HepG2 (cell line): ENCODE results near the gene MRPL58. TPM values are rescaled to one million over a fixed set of nuclear protein-coding genes. Genes with fewer than 3 reads are reported as not detected.

Experiments used
- ETV5 ChIP-seq: IDR thresholded peaks from 2 replicates; pipeline ENCODE4 v1.6.1; 2018; ENCODE audit warnings: missing biosample characterization, missing genetic modification reagents, inconsistent platforms, borderline replicate concordance
- FOXM1 ChIP-seq: sonication (generic); formaldehyde crosslinking; IDR thresholded peaks from 2 replicates; pipeline ENCODE4 v1.5.0; 2020; ENCODE audit warnings: missing genetic modification reagents
- HMGA1 ChIP-seq: sonication (generic); formaldehyde crosslinking; conservative IDR thresholded peaks from 2 replicates; pipeline ENCODE4 v1.4.0; 2020; ENCODE audit warnings: missing genetic modification reagents
- MED8 ChIP-seq: sonication (generic); formaldehyde crosslinking; IDR thresholded peaks from 2 replicates; pipeline ENCODE4 v1.8.1; 2023; ENCODE audit warnings: mild to moderate bottlenecking, missing genetic modification reagents; ENCODE audit not compliant: insufficient replicate concordance
- MEIS2 ChIP-seq: sonication (generic); formaldehyde crosslinking; IDR thresholded peaks from 2 replicates; pipeline ENCODE4 v1.9.0; 2021; ENCODE audit warnings: mild to moderate bottlenecking, missing genetic modification reagents
- MYC ChIP-seq: sonication (generic); formaldehyde crosslinking; IDR thresholded peaks from 2 replicates; pipeline ENCODE4 v1.9.0; 2021; ENCODE audit warnings: missing genetic modification reagents, borderline replicate concordance
- PCBP1 ChIP-seq: fragments of 200-400 bp; formaldehyde crosslinking; IDR thresholded peaks from 2 replicates; pipeline ENCODE4 v1.6.1; 2017; ENCODE audit warnings: mild to moderate bottlenecking, low read depth, low read length, borderline replicate concordance
- PITX1 ChIP-seq: sonication (generic); formaldehyde crosslinking; IDR thresholded peaks from 2 replicates; pipeline ENCODE4 v1.5.1; 2020; ENCODE audit warnings: mild to moderate bottlenecking, missing genetic modification reagents
- POLR2A ChIP-seq, 2 experiments: IDR thresholded peaks; 2 replicates each; pipeline ENCODE4 v1.6.1; 2011; ENCODE audit warnings: low read depth in 2 of 2, low read length in 2 of 2, mild to moderate bottlenecking in 1 of 2, moderate library complexity in 1 of 2; ENCODE audit not compliant: insufficient read depth in 1 of 2
- SOX5 ChIP-seq: IDR thresholded peaks from 2 replicates; pipeline ENCODE4 v1.6.1; 2016; ENCODE audit warnings: borderline replicate concordance
- SP4 ChIP-seq: sonication (generic); formaldehyde crosslinking; IDR thresholded peaks from 2 replicates; pipeline ENCODE4 v1.8.1; 2023; ENCODE audit warnings: mild to moderate bottlenecking, missing genetic modification reagents
- TBP ChIP-seq: sonication (generic); formaldehyde crosslinking; IDR thresholded peaks from 2 replicates; pipeline ENCODE4 v1.5.0; 2020; ENCODE audit warnings: missing genetic modification reagents
- TBX3 ChIP-seq: fragments of 450-650 bp; IDR thresholded peaks from 2 replicates; pipeline ENCODE4 v1.6.1; 2017; ENCODE audit warnings: antibody characterized with exemption, mild to moderate bottlenecking, inconsistent platforms, borderline replicate concordance
- TOE1 ChIP-seq: sonication (generic); formaldehyde crosslinking; IDR thresholded peaks from 2 replicates; pipeline ENCODE4 v1.4.0; 2020; ENCODE audit warnings: mild to moderate bottlenecking, missing genetic modification reagents
- TOPORS ChIP-seq: sonication (generic); formaldehyde crosslinking; IDR thresholded peaks from 2 replicates; pipeline ENCODE4 v1.8.0; 2023; ENCODE audit warnings: mild to moderate bottlenecking, missing genetic modification reagents
- ZBTB7A ChIP-seq: sonication (generic); formaldehyde crosslinking; IDR thresholded peaks from 2 replicates; pipeline ENCODE4 v1.8.0; 2022; ENCODE audit warnings: mild to moderate bottlenecking, missing genetic modification reagents
- ZBTB7B ChIP-seq: sonication (generic); formaldehyde crosslinking; IDR thresholded peaks from 2 replicates; pipeline ENCODE4 v1.4.0; 2020; ENCODE audit warnings: missing genetic modification reagents
- ZFP37 ChIP-seq: sonication (generic); formaldehyde crosslinking; IDR thresholded peaks from 2 replicates; pipeline ENCODE4 v1.4.0; 2020; ENCODE audit warnings: missing genetic modification reagents, borderline replicate concordance
- ZFP90 ChIP-seq: sonication (generic); formaldehyde crosslinking; IDR thresholded peaks from 2 replicates; pipeline ENCODE4 v1.8.0; 2022; ENCODE audit warnings: missing genetic modification reagents, mild to moderate bottlenecking, inconsistent platforms, borderline replicate concordance
- ZIK1 ChIP-seq: sonication (generic); formaldehyde crosslinking; IDR thresholded peaks from 2 replicates; pipeline ENCODE4 v1.5.0; 2020; ENCODE audit warnings: mild to moderate bottlenecking, low read depth, missing genetic modification reagents, borderline replicate concordance
- ZNF124 ChIP-seq: sonication (generic); formaldehyde crosslinking; IDR thresholded peaks from 2 replicates; pipeline ENCODE4 v1.4.0; 2020; ENCODE audit warnings: missing genetic modification reagents
- ZNF24 ChIP-seq: fragments of 450-650 bp; IDR thresholded peaks from 2 replicates; pipeline ENCODE4 v1.6.1; 2017; ENCODE audit warnings: antibody characterized with exemption, mild to moderate bottlenecking
- ZNF256 ChIP-seq: sonication (generic); formaldehyde crosslinking; conservative IDR thresholded peaks from 2 replicates; pipeline ENCODE4 v1.4.0; 2020; ENCODE audit warnings: missing genetic modification reagents
- ZNF501 ChIP-seq: sonication (generic); formaldehyde crosslinking; IDR thresholded peaks from 2 replicates; pipeline ENCODE4 v1.5.1; 2020; ENCODE audit warnings: mild to moderate bottlenecking, moderate library complexity, missing genetic modification reagents
- polyA plus RNA-seq, 8 experiments: library from polyadenylated mRNA; depleted of rRNA in 3 of 8; stranded (reverse) in 7 of 8; unstranded in 1 of 8; fragments of >200 nt; fragmentation: Illumina TruSeq in 4 of 8; extraction: Trizol in 4 of 8; gene quantifications; 2 replicates each; pipeline versions ENCODE4 v1.2.1 to v1.2.3, GENCODE V29; 2011 to 2016; ENCODE audit warnings: low read depth in 4 of 8, missing spikeins in 1 of 8, mixed read lengths in 1 of 8; ENCODE audit not compliant: insufficient read depth in 1 of 8
- total RNA-seq, 5 experiments: library from RNA; depleted of rRNA; stranded (reverse); fragments of >200 nt; fragmentation: Illumina TruSeq; extraction: Trizol; gene quantifications; 2 replicates each; pipeline ENCODE4 v1.2.3, GENCODE V29; 2016; ENCODE audit warnings: low read depth in 1 of 5
- TF ChIP-seq, protein P1 (sequence below): IDR thresholded peaks from 2 replicates; pipeline ENCODE4 v1.6.1; 2016; ENCODE audit warnings: mild to moderate bottlenecking, missing biosample characterization, missing genetic modification reagents
- TF ChIP-seq, protein P2 (sequence below): IDR thresholded peaks from 2 replicates; pipeline ENCODE4 v1.6.1; 2016; ENCODE audit warnings: missing compliant biosample characterization, missing genetic modification reagents, borderline replicate concordance
- TF ChIP-seq, protein P3 (sequence below): IDR thresholded peaks from 2 replicates; pipeline ENCODE4 v1.4.0; 2020; ENCODE audit warnings: mild to moderate bottlenecking, missing genetic modification reagents

The MRPL58 gene
- total and polyA plus RNA-seq, 2 of the 13 experiments (the other 11 are each of a cell fraction or from before 2014, with no cell fraction given), result 44.9 to 68.9 TPM

DNA sequence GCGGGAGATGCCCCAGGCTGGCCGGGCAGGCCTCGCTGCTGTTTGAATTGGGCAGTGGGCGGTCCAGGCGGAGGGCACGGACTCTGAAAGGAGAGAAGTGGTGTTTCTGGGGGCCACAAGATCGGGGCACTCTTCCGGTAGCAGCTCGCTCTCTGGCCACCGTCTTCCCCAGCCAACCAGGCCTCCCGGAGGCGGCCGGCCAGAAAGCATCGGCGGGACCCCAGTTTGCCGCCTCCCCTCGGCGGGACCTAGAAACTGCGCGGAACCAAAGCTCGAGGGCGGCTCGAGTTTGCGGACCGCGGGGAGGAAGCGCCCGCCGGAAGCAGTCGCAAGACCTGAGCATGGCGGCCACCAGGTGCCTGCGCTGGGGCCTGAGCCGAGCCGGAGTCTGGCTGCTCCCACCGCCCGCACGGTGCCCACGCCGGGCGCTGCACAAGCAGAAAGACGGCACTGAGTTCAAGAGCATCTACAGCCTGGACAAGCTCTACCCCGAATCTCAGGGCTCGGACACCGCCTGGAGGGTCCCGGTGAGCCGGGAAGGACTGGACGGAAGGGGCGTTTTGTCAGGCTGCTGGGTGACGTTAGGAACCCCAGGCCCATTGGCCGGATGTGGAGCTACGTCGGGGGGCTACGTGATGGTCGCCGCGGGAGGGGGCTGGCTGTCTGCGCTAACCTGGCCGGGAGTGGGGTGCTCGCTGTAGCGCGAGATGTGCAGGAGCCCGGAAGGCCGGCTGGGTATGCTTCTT lies at the start of gene MRPL58 (continued):
- TF ChIP-seq MYC (CRISPR knock-in tag) (peak; percentile 90), ZBTB7B (CRISPR knock-in tag) (peak; percentile 98), ZIK1 (CRISPR knock-in tag) (peak; percentile 89; the same call in 1 of the 2 replicates), ZFP90 (CRISPR knock-in tag) (peak; percentile 97), ZFP37 (no peak; the same call in 1 of the 2 replicates), FOXM1 (CRISPR knock-in tag) (peak; percentile 84; the same call in 1 of the 2 replicates), TOPORS (no peak), TOE1 (CRISPR knock-in tag) (peak; percentile 95), TBP (CRISPR knock-in tag) (peak; percentile 82; the same call in 1 of the 2 replicates), ZNF124 (CRISPR knock-in tag) (peak; percentile 98), ZBTB7A (CRISPR knock-in tag) (peak; percentile 93), ZNF24 (peak; percentile 66; the same call in 1 of the 2 replicates), ETV5 (CRISPR knock-in tag) (peak; percentile 88), POLR2A (IDR thresholded peaks at IDR 0.05; ENCODE audit: insufficient read depth in 1 of 2, low read depth in 2 of 2, low read length in 2 of 2) (peak; percentile 81 to 89; a peak in 3 of 4 replicates), ZNF501 (peak; percentile 95), ZNF256 (CRISPR knock-in tag) (peak; percentile 83), PCBP1 (peak; percentile 94), SP4 (peak; percentile 92), PITX1 (peak; percentile 64; the same call in 1 of the 2 replicates), TBX3 (no peak), MEIS2 (CRISPR knock-in tag) (peak; percentile 97), HMGA1 (CRISPR knock-in tag) (no peak), MED8 (CRISPR knock-in tag) (peak; percentile 99), SOX5 (CRISPR knock-in tag) (peak; percentile 63)
- TF ChIP-seq, protein P1, sequence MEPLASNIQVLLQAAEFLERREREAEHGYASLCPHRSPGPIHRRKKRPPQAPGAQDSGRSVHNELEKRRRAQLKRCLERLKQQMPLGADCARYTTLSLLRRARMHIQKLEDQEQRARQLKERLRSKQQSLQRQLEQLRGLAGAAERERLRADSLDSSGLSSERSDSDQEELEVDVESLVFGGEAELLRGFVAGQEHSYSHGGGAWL (CRISPR knock-in tag), result peak; percentile 94
- TF ChIP-seq, protein P2, sequence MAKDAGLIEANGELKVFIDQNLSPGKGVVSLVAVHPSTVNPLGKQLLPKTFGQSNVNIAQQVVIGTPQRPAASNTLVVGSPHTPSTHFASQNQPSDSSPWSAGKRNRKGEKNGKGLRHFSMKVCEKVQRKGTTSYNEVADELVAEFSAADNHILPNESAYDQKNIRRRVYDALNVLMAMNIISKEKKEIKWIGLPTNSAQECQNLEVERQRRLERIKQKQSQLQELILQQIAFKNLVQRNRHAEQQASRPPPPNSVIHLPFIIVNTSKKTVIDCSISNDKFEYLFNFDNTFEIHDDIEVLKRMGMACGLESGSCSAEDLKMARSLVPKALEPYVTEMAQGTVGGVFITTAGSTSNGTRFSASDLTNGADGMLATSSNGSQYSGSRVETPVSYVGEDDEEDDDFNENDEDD (CRISPR knock-in tag), result peak; percentile 88
- TF ChIP-seq, protein P3, sequence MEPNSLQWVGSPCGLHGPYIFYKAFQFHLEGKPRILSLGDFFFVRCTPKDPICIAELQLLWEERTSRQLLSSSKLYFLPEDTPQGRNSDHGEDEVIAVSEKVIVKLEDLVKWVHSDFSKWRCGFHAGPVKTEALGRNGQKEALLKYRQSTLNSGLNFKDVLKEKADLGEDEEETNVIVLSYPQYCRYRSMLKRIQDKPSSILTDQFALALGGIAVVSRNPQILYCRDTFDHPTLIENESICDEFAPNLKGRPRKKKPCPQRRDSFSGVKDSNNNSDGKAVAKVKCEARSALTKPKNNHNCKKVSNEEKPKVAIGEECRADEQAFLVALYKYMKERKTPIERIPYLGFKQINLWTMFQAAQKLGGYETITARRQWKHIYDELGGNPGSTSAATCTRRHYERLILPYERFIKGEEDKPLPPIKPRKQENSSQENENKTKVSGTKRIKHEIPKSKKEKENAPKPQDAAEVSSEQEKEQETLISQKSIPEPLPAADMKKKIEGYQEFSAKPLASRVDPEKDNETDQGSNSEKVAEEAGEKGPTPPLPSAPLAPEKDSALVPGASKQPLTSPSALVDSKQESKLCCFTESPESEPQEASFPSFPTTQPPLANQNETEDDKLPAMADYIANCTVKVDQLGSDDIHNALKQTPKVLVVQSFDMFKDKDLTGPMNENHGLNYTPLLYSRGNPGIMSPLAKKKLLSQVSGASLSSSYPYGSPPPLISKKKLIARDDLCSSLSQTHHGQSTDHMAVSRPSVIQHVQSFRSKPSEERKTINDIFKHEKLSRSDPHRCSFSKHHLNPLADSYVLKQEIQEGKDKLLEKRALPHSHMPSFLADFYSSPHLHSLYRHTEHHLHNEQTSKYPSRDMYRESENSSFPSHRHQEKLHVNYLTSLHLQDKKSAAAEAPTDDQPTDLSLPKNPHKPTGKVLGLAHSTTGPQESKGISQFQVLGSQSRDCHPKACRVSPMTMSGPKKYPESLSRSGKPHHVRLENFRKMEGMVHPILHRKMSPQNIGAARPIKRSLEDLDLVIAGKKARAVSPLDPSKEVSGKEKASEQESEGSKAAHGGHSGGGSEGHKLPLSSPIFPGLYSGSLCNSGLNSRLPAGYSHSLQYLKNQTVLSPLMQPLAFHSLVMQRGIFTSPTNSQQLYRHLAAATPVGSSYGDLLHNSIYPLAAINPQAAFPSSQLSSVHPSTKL (CRISPR knock-in tag), result peak; percentile 84
